PC-3 (cell line): ENCODE results near the gene SSTR4. TPM values are rescaled to one million over a fixed set of nuclear protein-coding genes. Genes with fewer than 3 reads are reported as not detected.

ENCODE experiments used
- ATAC-seq: fragments of 200-7000 bp; cut with Tn5 transposase; 2 replicates; pipeline ENCODE4 v1.9.1; 2020; ENCODE audit warnings: mild to moderate bottlenecking, moderate library complexity
- BruUV-seq: library from RNA; stranded (reverse); fragments of 400-500 nt; replicated peaks from 2 replicates; lab custom pipeline; 2021; lab: Mats Ljungman, UMichigan
- CTCF ChIA-PET: fragments of 300-600 bp; sonication (Branson Sonifier 250); formaldehyde crosslinking; loops from one replicate; lab custom pipeline; 2022; ENCODE audit warnings: antibody characterized with exemption; lab: Charles Lee
- POLR2A ChIA-PET: fragments of 300-600 bp; sonication (Branson Sonifier 250); formaldehyde crosslinking; loops from one replicate; lab custom pipeline; 2022; ENCODE audit warnings: antibody characterized with exemption; ENCODE audit not compliant: unreplicated experiment; lab: Charles Lee
- DNase-seq: peaks from one replicate; pipeline ENCODE4 v3.0.0-alpha.2; 2015
- H2AFZ ChIP-seq: fragments of 300-600 bp; sonication (generic); 2 replicates; pipeline ENCODE4 v1.6.0; 2016; ENCODE audit warnings: antibody characterized with exemption, low read length
- H3F3A ChIP-seq: fragments of 300-600 bp; sonication (generic); one replicate; pipeline ENCODE4 v1.6.0; 2017; ENCODE audit warnings: antibody characterized with exemption, low read length, control low read depth, mild to moderate bottlenecking; ENCODE audit not compliant: unreplicated experiment
- H3K27ac ChIP-seq: fragments of 300-600 bp; sonication (generic); 2 replicates; pipeline ENCODE4 v1.5.1; 2016; ENCODE audit warnings: mild to moderate bottlenecking, low read length
- H3K27me3 ChIP-seq: fragments of 300-600 bp; sonication (generic); 2 replicates; pipeline ENCODE4 v1.6.1; 2016; ENCODE audit warnings: low read length, mixed read lengths
- H3K36me3 ChIP-seq: fragments of 300-600 bp; sonication (generic); 2 replicates; pipeline ENCODE4 v1.6.1; 2016; ENCODE audit warnings: low read depth, mixed run types, low read length, mixed read lengths
- H3K4me1 ChIP-seq: fragments of 300-600 bp; sonication (generic); 2 replicates; pipeline ENCODE4 v1.5.1; 2016; ENCODE audit warnings: low read length; ENCODE audit not compliant: insufficient read depth
- H3K4me2 ChIP-seq: fragments of 300-600 bp; sonication (generic); 2 replicates; pipeline ENCODE4 v1.6.0; 2016; ENCODE audit warnings: low read length
- H3K4me3 ChIP-seq: fragments of 300-600 bp; sonication (generic); 2 replicates; pipeline ENCODE4 v1.5.1; 2016; ENCODE audit warnings: mild to moderate bottlenecking, low read length, mixed read lengths
- H3K79me2 ChIP-seq: fragments of 300-600 bp; sonication (generic); 2 replicates; pipeline ENCODE4 v1.6.1; 2017; ENCODE audit warnings: low read length, mixed read lengths
- H3K9ac ChIP-seq: fragments of 300-600 bp; sonication (generic); 2 replicates; pipeline ENCODE4 v1.6.0; 2016; ENCODE audit warnings: mild to moderate bottlenecking, low read length
- H3K9me2 ChIP-seq: fragments of 300-600 bp; sonication (generic); replicated peaks from 2 replicates; pipeline ENCODE4 v1.6.1; 2016; ENCODE audit warnings: mixed run types, low read length, mixed read lengths
- H3K9me3 ChIP-seq: fragments of 300-600 bp; sonication (generic); 2 replicates; pipeline ENCODE4 v1.6.1; 2016; ENCODE audit warnings: low read length, mixed read lengths
- H4K20me1 ChIP-seq: fragments of 300-600 bp; sonication (generic); 2 replicates; pipeline ENCODE4 v1.6.1; 2016; ENCODE audit warnings: low read length, mixed read lengths
- CTCF ChIP-seq: fragments of 300-600 bp; sonication (generic); conservative IDR thresholded peaks from 2 replicates; pipeline ENCODE4 v1.5.1; 2017; ENCODE audit warnings: antibody characterized with exemption, low read depth, mild to moderate bottlenecking, low read length
- EZH2 ChIP-seq: fragments of 300-600 bp; sonication (generic); IDR thresholded peaks from one replicate; pipeline ENCODE4 v1.6.1; 2017; ENCODE audit warnings: antibody characterized with exemption, mild to moderate bottlenecking, low read length; ENCODE audit not compliant: unreplicated experiment
- EZH2phosphoT487 ChIP-seq: fragments of 300-600 bp; sonication (generic); IDR thresholded peaks from 2 replicates; pipeline ENCODE4 v1.6.1; 2018; ENCODE audit warnings: mild to moderate bottlenecking, antibody characterized with exemption, low read length, borderline replicate concordance
- intact Hi-C: fragments of 100-400 bp; cut with micrococcal nuclease; formaldehyde crosslinking; loops from 2 replicates; pipeline ENCODE4 v1.9.0; 2023
- total RNA-seq: library from RNA; depleted of rRNA; stranded (reverse); fragments of >200 nt; gene quantifications from 2 replicates; pipeline ENCODE4 v1.2.3, GENCODE V29; 2014

SSTR4 gene
- total RNA-seq, 1 experiment from 2014 or later: not detected

DNA sequence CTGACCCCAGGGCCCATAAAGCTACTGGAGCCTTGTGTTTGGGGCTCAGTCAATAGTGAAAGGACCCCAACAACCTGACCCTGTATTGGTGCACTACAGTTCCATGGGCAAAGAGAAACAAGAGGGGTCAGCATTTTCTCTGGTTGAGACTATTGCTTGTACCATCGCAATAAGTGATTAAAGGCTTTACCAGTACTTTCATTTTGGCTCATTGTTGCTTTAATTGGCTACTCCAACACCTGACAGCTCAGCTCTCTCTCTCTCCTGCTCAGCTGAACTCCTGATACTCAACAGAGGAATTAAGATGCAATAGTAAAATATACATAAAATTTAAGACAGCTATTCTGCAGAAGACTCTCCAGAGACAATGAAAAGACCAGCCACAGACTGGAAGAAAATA lies 33.2 kb downstream of the SSTR4 start:
- no peak overlapping the region for H3K4me2 ChIP-seq
- no peaks in the 10 kb centered on the region for H4K20me1 ChIP-seq
- DNase-seq (no peak), ATAC-seq (no peak)
- no peaks in the 10 kb centered on the region for H3K9me3 ChIP-seq
- no peak overlapping the region for H3K4me3 ChIP-seq
- no peaks in the 10 kb centered on the region for H3F3A ChIP-seq
- no peaks in the 10 kb centered on the region for H3K36me3 ChIP-seq
- peaks cover 23% of the 10 kb centered on the region for H3K27me3 ChIP-seq
- no peak overlapping the region for H2AFZ ChIP-seq
- ChIA-PET CTCF (no interaction called here), POLR2A (no interaction called here)
- no peaks in the 10 kb centered on the region for H3K79me2 ChIP-seq
- BruUV-seq: no TSS peak
- no peak overlapping the region for H3K9ac ChIP-seq
- intact Hi-C loops: no loop called here
- no peak for TF ChIP-seq CTCF
- TF ChIP-seq EZH2: no peak
- TF ChIP-seq EZH2phosphoT487: no peak
- no peaks in the 10 kb centered on the region for H3K4me1 ChIP-seq
- H3K27ac ChIP-seq: no peak overlapping the region
- H3K9me2 ChIP-seq: no peaks in the 10 kb centered on the region

DNA sequence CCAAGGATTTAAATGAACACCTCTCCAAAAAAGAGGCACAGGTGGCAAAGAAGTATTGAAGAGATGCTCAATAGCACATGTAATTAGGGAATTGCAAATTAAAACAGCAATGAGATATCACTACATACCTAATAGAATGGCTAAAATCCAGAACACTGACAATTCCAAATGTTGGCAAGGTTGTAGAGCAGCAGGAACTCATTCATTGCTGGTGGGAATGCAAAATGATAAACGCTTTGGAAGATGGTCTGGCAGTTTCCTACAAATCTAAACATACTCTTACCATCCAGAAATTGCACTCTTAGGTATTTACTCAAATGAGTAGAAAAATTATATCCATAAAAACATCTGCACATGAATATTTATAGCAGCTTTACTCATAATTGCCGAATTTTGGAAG lies 34.0 kb downstream of the SSTR4 start:
- Histone ChIP-seq H3K27ac (no peak overlapping the region), H3K9me3 (no peaks in the 10 kb centered on the region), H2AFZ (no peak overlapping the region), H3K27me3 (peaks cover 23% of the 10 kb centered on the region), H3K4me2 (no peak overlapping the region), H3K4me1 (no peaks in the 10 kb centered on the region), H3K79me2 (no peaks in the 10 kb centered on the region), H3K4me3 (no peak overlapping the region), H3K36me3 (no peaks in the 10 kb centered on the region), H3F3A (no peaks in the 10 kb centered on the region), H3K9me2 (no peaks in the 10 kb centered on the region), H3K9ac (no peak overlapping the region), H4K20me1 (no peaks in the 10 kb centered on the region)
- DNase-seq: no peak
- intact Hi-C loops: no loop called here
- TF ChIP-seq EZH2 (no peak), CTCF (no peak), EZH2phosphoT487 (no peak)
- ChIA-PET CTCF (no interaction called here), POLR2A (no interaction called here)
- ATAC-seq: no peak
- no TSS peak for BruUV-seq

DNA sequence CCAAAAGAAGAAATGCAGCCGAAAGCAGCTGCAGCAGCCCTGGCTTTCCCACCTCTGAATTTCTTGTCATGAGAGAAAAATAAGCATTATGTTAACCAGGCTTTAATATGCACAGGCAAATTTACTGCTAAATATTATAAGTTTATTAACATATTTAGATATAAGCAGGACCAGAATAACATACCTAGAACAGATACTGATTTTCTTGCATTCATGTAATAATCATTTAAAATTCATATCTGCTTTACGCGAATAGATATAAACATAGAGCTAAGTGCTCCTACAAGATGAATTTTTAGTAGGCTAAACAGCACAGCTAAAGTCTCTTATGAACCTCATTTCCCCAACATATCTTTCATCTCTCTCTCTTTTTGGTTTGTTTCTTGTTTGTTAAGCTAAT lies 36.3 kb downstream of the SSTR4 start:
- Histone ChIP-seq H3K9me2 (no peaks in the 10 kb centered on the region), H3F3A (no peaks in the 10 kb centered on the region), H3K9ac (no peak overlapping the region), H4K20me1 (no peaks in the 10 kb centered on the region), H3K79me2 (no peaks in the 10 kb centered on the region), H3K9me3 (no peaks in the 10 kb centered on the region), H3K27ac (no peak overlapping the region), H3K4me1 (no peaks in the 10 kb centered on the region), H3K4me2 (no peak overlapping the region), H3K4me3 (no peak overlapping the region), H3K27me3 (peaks cover 9% of the 10 kb centered on the region), H2AFZ (no peak overlapping the region), H3K36me3 (no peaks in the 10 kb centered on the region)
- POLR2A ChIA-PET: no interaction called here
- intact Hi-C loops: no loop called here
- no peak for DNase-seq
- no TSS peak for BruUV-seq
- CTCF ChIA-PET: no interaction called here
- TF ChIP-seq EZH2 (no peak), CTCF (no peak), EZH2phosphoT487 (no peak)
- no peak for ATAC-seq
